ENCODE measurements around the gene OR56B1.
A peak's percentile ranks its signal among the peaks of the same experiment; 100 is the strongest.

DNA sequence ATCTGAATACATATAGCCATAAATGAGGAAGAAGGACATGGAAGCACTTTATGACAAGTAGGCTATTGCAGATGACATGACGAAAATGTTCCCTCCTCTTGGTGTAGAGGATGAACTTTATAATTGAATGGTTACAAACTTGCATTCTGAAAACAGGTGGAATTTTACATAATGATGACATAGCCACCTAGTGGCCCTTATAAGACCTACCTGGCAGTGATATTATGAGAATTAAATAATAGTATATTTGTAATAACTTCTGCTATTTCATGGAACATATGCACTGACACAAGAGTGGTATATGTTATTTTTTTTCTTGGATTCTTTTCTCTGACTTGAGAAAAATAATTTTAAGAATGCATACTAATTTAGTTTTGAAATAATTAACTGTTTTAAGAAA lies 23.7 kb upstream of the OR56B1 start:
- TF ChIP-seq, protein P1, sequence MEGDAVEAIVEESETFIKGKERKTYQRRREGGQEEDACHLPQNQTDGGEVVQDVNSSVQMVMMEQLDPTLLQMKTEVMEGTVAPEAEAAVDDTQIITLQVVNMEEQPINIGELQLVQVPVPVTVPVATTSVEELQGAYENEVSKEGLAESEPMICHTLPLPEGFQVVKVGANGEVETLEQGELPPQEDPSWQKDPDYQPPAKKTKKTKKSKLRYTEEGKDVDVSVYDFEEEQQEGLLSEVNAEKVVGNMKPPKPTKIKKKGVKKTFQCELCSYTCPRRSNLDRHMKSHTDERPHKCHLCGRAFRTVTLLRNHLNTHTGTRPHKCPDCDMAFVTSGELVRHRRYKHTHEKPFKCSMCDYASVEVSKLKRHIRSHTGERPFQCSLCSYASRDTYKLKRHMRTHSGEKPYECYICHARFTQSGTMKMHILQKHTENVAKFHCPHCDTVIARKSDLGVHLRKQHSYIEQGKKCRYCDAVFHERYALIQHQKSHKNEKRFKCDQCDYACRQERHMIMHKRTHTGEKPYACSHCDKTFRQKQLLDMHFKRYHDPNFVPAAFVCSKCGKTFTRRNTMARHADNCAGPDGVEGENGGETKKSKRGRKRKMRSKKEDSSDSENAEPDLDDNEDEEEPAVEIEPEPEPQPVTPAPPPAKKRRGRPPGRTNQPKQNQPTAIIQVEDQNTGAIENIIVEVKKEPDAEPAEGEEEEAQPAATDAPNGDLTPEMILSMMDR (IDR thresholded peaks at IDR 0.05): peak in 10 of 12 donors; percentile 12 to 35 (median 21)
- no peak for TF ChIP-seq POLR2A (IDR thresholded peaks at IDR 0.05)
